ENCODE data around the gene TMEM267.

TMEM267 gene

DNA sequence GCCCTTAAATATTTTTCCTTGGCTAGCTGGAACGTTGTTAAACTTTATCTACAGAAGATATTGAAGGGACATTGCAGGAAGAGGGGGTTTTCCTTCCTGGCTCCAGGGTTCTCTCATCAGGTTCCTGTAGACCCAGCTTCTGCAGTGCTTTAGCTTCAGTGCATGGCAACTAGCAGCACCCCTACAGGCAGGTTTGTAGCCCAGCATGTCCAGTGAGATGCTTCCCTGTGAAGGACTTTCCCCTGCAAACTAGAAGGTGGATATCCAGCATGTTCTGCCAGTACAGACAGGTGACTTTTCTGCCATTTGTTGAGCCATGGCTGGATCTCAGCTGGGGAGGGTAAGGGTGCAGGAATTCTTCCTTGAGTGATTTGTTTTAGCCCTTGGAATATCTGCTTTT lies 81.8 kb downstream of the TMEM267 start:
- DNase-seq, result no peak

DNA sequence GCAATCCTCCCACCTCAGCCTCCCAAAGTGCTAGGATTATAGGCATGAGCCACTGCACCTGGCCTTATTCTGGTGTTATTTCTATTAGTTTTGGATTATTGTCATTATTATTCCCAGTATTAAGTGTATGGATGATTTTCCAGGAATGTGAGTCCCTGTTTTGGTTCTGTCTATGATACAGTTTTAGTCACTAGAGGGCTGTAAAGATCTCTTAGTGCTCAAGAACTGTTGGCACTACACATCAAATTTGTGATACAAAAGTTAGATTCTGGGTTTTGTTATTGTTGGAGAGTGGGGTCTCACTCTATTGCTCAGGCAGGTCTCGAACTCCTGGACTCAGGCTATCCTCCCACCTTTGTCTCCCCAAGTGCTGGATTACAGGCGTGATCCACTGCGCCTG lies 83.6 kb downstream of the TMEM267 start:
- no peak for DNase-seq

DNA sequence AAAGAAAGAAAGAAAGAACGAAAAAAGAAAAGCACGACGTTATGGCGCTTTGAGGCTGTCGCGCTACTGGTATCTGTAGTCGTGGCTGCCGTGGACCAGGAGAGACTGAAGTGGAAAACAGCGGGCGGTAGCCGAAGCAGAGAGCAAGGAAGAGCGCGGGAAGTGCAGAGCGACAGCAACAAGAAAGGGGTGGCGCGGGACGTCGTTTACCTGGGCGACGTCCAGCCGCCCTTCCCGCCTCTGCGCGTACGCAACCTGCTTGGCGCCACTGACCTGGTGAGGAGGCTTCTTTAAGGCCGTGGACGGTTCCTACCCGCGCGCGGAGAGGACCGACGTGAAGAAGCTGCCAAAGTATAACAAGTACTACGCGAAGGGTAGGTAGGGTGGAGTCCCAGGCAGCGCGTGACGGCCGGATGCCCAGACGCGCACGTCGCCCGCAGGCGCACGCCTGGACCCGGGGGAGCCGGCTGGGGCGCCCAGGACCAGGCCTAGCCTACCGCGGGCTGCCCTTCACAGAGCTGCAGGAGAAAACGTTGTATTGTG lies 86.8 kb downstream of the TMEM267 start:
- no peak for DNase-seq
